Stimulated activated CD4-positive, alpha-beta T cell treated with anti-CD3 and anti-CD28 coated beads, Interleukin-15, amount 100 ng/mL, for 24 hours (primary cell): ENCODE data around the gene LRRC70.
"Not testable (repeated sequence)": the region's sequence is repeated elsewhere in the genome, so short reads cannot be mapped to it uniquely, and the experiment has no call there.

Source experiments
- DNase-seq: peaks from one replicate; pipeline ENCODE4 v3.0.0-alpha.2; 2020

The LRRC70 gene, protein sequence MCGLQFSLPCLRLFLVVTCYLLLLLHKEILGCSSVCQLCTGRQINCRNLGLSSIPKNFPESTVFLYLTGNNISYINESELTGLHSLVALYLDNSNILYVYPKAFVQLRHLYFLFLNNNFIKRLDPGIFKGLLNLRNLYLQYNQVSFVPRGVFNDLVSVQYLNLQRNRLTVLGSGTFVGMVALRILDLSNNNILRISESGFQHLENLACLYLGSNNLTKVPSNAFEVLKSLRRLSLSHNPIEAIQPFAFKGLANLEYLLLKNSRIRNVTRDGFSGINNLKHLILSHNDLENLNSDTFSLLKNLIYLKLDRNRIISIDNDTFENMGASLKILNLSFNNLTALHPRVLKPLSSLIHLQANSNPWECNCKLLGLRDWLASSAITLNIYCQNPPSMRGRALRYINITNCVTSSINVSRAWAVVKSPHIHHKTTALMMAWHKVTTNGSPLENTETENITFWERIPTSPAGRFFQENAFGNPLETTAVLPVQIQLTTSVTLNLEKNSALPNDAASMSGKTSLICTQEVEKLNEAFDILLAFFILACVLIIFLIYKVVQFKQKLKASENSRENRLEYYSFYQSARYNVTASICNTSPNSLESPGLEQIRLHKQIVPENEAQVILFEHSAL

GRCh38 chr5:62578540-62578939 lies at the start of gene LRRC70:
LRRC70 (plus strand) TSS chr5:62578819; CDS start chr5:62579439, 620 bp downstream.
- DNase-seq, result no peak

- DNase-seq, result no peak
Measured at GRCh38 chr5:62533597-62533996, 45.0 kb upstream of the LRRC70 start.

GRCh38 chr5:62534461-62535236 lies 44.0 kb upstream of the LRRC70 start:
- DNase-seq, result no peak

GRCh38 chr5:62536232-62536631 lies 42.4 kb upstream of the LRRC70 start:
- no peak for DNase-seq

- no peak for DNase-seq
Measured at GRCh38 chr5:62536783-62537182, 41.8 kb upstream of the LRRC70 start.

DNA sequence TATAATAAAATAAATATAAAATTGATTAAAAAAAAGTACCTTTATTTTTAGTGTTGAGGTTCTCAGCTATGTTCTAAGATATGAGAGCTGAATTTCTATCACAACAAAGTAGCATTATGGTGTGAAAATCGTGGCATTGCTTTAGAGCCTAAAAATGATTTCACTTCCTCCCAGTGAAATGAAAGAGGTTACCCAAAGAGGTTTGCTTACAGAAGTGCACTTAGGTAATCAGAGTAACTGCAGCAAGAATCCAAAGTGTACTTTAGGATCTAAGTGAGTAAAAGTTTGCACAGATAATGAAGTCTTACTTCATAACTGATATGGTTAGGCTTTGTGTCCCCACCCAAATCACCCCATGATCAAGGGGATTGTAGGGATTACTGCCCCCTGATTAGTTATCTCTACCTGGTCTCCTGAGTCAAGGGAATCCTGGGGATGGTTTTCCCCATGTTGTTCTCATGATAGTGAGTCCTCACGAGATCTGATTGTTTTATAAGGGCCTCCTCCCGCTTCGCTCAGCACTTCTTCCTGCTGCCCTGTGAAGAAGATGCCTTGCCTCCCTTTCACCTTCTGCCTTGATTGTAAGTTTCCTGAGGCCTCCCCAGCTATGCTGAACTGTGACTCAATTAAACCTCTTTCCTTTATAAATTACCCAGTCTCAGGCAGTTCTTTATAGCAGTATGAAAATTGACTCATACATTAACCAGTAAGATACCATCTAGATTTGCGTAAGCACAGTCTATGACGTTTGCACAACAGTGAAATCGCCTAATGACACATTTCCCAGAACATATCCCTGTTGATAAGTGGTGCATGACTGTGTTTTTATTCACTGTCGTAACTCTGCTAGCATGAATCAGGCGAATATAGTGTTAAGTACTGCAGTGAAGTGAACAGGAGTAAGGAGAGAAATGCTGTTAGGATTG lies 40.3 kb upstream of the LRRC70 start:
- DNase-seq, result peak; percentile 17

- no peak for DNase-seq
Measured at GRCh38 chr5:62542720-62543119, 35.9 kb upstream of the LRRC70 start.

GRCh38 chr5:62547945-62548630 lies 30.5 kb upstream of the LRRC70 start:
- DNase-seq, result no peak

DNA sequence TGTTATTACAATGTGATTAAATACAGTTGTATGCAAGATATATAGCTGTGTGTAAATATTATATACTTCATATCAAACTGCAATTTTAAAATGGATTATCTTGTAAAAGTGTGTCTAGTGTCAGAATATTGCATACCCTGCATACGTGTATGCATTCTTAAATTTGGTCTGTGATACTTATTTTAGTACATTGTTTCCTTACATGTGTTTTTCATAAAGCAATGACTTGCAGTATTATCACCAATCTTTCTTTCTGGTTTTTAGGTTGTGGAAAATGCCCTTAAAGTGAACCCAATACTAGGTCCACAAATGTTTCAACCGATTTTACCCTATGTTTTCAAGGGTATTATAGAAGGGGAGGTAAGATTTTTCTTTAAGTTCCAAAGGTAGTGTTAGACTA lies 28.5 kb upstream of the LRRC70 start:
- DNase-seq, result no peak

- no peak for DNase-seq
Measured at GRCh38 chr5:62555930-62556329, 22.7 kb upstream of the LRRC70 start.

- no peak for DNase-seq
Measured at GRCh38 chr5:62558941-62559340, 19.7 kb upstream of the LRRC70 start.

DNA sequence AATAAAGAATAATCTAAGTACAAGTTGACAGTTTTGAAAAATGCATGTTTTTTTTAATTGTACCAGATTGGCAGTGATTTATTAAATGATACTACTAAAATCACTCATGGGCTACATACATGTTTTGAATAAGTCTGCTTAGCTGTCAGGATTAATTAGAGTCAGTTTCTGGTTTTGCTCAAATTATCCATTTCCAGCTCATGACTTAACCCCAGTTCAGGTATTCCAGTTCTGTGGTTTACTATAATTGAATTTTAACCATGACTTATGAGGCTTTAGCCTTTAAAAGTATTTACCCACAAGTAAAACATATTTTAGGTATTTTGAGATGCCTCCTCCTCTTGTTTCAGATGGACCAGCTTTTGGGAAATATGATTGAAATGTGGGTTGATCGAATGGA lies 17.8 kb upstream of the LRRC70 start:
- DNase-seq, result no peak

DNA sequence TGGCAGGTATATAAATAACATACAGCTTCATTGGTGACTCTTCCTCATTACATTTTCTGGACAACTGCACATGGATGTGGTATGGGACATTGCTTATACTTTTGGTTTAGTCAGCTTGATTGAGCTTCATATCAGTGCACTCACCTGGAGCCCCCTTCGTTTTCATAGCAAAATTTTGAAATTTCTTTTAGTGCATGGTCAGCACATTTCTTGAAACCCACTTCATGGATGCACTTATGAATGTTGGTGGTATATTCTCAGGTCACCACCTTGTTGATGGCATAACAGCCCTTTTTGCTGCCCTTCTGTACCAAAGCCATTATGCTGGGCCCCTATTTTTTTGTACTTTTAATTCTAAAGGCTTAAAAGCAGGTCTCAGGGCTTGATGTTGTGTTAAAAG lies 16.7 kb upstream of the LRRC70 start:
- no peak for DNase-seq

DNA sequence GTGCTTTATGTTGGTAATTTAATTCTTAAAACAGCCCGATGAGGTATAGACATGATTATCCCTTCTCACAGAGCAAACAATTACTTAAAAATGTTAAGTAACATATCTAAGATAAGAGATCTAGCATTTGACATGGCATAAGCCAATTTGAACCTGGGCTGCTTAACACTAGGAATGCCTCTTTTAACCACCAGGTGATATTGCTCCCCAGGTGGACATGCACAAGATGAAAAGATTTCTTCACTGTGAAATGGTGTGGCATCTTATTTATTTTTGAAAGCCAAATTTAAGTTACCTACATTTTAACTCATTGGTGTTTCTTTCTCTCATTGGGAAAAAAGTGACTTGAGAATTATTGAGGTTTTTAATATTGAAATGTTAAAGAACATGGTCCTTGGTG lies 15.8 kb upstream of the LRRC70 start:
- DNase-seq, result no peak

DNA sequence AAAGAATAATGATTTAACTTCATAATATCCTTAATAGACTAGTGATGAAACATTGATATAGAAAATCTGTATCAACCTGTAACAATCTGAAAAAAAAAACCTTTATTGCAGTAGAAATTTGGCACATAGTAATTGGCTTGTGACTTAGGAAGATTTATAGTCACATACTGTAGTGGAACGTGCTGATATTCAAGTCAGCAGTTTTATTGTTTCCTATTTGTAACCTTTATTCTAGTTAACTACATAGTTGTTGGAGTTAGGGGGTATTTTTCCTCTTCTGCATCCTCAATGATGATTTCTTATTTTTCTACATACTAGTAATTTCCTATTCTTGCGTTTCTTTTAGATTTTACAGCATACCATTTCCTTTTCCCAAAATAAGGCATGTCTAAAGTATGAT lies 14.5 kb upstream of the LRRC70 start:
- DNase-seq, result no peak

DNA sequence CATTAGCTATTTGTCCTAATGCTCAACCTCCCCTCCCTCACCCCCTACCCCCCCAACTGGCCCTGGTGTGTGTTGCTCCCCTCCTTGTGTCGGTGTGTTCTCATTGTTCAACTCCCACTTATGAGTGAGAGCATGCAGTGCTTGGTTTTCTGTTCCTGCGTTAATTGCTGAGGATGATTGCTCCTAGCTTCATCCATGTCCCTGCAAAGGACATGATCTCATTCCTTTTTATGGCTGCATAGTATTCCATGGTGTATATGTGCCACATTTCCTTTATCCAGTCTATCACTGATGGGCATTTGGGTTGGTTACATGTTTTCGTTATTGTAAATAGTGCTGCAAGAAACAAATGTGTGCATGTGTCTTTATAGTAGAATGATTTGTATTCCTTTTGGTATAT lies 12.9 kb upstream of the LRRC70 start:
- DNase-seq, result not testable (repeated sequence)

DNA sequence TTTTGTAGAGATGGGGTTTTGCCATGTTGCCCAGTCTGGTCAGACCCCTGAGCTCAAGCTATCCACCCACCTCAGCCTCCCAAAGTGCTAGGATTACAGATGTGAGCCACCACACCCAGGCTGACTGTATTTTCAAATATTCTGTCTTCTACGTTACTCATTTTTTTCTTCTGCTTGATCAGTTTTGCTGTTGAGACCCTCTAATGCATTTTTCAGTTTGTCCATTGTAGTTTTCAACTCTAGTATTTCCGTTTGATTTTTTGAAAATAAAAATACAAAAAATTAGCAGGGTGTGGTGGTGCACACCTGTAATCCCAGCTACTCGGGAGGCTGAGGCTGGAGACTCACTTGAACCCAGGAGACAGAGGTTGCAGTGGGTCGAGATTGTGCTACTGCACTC lies 10.5 kb upstream of the LRRC70 start:
- no peak for DNase-seq

DNA sequence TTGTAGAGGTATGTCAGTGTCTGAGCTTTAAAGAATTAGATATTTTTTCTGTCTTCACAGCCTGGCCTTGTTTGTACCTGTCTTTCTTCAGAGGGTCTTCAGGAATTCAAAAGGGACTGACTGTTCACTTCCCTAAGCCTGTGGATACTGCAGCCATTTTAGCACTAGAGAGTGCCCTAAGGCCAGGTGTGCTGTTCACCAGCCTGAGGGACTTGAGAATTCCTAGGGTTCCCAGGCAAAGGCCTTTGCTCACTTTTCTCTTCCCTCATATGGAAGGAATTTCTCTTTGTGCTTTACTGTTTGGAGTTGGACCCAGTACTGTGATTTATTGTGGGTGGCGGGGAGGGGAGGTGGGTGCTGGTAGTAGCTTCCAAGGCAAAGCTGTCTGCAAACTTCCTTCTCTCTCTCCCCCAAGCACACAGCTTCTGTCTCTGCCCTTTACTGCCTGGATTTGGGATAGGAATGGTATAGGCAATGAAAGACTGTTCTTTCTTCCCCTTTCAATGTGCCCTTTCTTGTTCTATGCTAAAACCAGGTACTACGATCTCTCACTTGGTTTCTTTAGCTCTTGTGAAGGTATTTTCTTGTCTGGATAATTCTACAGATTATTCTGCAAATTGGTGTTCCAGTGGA lies 9.7 kb upstream of the LRRC70 start:
- no peak for DNase-seq

GRCh38 chr5:62569470-62569869 lies 9.1 kb upstream of the LRRC70 start:
- no peak for DNase-seq

DNA sequence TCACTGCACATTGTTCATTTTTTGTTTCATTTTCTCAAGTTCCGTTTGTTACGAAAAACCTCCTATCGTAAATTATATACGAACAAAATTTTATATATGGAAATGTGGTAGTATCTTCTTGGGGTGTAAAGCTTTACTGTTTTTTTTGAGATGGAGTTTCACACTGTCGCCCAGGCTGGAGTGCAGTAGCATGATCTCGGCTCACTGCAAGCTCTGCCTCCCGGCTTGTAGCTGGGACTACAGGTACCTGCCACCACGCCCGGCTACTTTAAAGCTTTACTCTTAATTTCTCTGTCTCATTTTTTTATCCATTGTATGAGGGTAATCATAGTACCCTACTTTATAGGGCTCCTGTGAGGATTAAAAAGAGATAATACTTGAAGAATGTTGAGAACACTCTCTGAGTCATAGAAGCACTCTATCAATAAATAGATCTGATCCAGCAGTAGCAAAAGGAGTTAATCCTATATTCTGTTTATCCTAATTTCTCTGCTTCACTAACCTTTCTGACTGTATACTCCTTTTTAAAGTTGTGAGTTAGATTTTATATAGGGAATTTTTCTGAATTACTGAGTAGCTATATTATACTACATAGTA lies 5.6 kb upstream of the LRRC70 start:
- DNase-seq, result no peak

DNA sequence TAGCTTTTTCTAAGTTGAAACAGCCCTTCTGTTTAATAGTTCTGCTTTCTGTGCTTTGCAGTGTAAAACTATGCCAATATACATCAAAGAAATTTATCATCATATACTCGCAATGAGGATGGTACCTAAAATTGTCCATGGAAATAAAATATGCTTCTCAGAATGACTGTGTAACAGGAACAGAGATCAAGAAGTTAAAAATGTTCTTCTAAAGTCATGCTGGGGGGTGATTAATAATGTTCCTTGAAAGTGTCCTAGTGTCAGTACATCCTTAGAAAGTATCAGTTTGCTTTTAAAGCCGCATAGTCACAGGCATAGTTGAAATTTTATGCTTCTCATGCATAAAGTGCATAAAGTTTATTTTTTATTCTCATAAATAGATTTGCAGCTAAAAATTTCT lies 4.0 kb upstream of the LRRC70 start:
- DNase-seq, result no peak
